Ovary (tissue), 1 donor: ENCODE measurements around the gene ST6GALNAC3.

Experiments
- EP300 ChIP-seq: sonication (generic); formaldehyde crosslinking; IDR thresholded peaks from one replicate; pipeline ENCODE4 v1.6.1; 2017; ENCODE audit warnings: antibody characterized with exemption
- POLR2A ChIP-seq: fragments of 450-650 bp; IDR thresholded peaks from one replicate; pipeline ENCODE4 v1.6.1; 2017; ENCODE audit warnings: antibody characterized with exemption, mild to moderate bottlenecking, moderate library complexity

DNA sequence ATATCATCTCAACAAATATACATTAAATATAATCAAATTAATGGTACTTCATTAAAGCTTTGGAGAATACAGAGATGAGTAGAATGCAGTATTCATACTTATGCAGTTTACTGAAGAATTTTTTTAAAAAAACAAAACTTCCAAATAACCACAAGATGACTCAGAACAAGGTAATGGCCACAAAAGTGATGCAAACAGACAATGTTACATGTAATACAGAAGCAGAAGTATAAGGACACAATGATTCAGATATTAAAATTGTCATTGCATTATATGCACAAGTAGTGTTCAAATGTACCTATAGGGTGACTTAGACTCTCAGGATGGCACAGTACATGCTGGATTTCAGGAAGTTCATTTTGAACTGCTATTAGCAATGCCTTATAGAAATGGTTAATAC lies 565.5 kb downstream of the ST6GALNAC3 start:
- TF ChIP-seq EP300 (no peak), POLR2A (no peak)
